HL-60/S4 treated with phorbol 12-myristate 13-acetate at 8.2 ng/mL for 4 days and 3 days (cell line): ENCODE results near the gene LIPT2.

Experiments
- in situ Hi-C: fragments of 300-500 bp; cut with MboI; formaldehyde crosslinking; loops from 2 replicates; pipeline ENCODE4 v1.15.0; 2022; ENCODE audit warnings: low sequenced_read_pairs

Gene LIPT2

GRCh38 chr11:74466916-74467885 lies 26.3 kb downstream of the LIPT2 start, which contains the start of gene KCNE3:
Gene KCNE3 (minus strand): TSS chr11:74467549. CDS start chr11:74457563, 9,986 bp downstream.
- in situ Hi-C loops: no loop called here

DNA sequence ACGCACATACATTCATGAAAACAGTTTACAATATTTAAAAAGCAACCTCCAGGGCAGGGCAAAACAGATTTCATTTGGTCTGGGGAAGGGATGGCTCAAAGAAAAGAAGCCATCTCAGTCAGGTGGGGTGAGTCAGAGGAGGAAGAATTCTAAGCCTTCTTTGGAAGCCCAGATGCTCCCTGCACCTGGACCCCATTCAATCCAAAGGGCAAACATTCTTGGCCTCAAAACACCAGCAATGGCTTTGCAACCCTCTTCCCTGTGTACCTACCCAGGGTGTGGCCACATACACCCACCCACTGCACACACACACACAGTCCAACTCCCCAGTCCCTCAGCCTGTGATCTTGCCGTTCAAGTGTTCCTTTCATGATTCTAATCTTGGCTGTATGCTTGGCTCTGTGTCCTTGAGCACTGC lies 28.2 kb downstream of the LIPT2 start:
- in situ Hi-C loops: no loop called here

GRCh38 chr11:74464746-74465145 lies 28.8 kb downstream of the LIPT2 start:
- in situ Hi-C loops: no loop called here

DNA sequence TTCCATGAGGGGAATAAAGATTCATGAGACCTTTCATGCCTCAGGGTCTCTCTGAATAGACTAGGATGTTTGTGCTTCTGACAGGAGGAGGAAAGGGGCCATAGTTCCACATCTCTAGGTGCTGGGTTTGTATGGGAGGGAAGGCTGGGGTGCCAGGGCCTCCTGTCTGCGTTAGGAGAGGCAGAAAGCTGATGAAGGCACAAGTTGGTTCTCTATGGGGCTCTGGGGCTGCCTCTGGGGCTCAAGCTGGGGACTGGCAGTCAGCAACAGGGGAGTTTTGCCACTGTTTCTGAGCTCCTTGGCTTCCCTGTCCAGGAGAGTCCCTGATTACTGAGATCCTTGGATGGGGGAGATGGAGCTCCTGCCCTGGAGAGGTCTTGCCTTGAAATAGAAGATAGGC lies 30.3 kb downstream of the LIPT2 start:
- in situ Hi-C loops: no loop called here

GRCh38 chr11:74462631-74463030 lies 30.9 kb downstream of the LIPT2 start:
- in situ Hi-C loops: no loop called here

DNA sequence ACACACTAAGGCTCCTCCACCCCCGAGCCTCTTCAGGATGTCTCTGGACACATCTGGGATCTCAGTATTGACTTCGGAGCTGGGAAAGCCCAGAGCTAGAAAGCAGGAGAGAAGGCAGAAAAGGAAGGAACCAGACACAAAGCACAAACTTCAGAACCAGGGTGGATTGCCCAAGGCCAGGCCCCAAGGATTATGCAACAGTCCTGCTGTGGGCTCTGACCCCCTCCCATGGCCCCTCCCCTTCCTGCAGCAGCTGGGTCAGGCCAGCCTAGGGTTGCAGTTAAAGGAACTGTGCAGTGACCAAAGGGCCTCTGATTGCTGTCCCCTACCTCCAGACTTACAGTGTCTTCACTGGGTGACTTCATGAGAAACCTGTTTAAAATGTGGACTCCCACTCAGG lies 31.5 kb downstream of the LIPT2 start:
- in situ Hi-C loops: no loop called here

- in situ Hi-C loops: no loop called here
Measured at GRCh38 chr11:74460481-74461154, 32.9 kb downstream of the LIPT2 start.

- in situ Hi-C loops: no loop called here
Measured at GRCh38 chr11:74460065-74460464, 33.5 kb downstream of the LIPT2 start.

DNA sequence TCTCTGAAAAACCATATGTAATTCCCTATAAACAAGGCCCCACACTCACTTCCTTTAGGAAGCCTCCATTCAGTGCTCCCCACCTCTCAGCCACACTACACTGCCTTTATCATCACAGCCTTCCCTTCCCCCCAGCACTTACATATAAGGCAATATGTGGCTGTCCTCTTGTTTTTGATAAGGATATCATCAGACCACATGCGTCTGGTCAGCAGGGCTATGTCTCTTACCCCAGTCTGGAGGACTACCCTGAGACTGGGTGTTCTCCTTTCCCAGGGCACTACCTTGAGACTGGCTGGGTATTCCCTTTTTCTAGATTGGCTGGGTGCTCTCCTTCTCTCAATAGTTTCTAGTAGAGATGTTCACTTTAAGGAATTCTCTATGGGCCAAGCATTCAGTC lies 33.9 kb downstream of the LIPT2 start:
- in situ Hi-C loops: loop anchor here (10.0 kb wide), 1 partner anchor 115 kb away; no protein-coding TSS in a partner anchor

DNA sequence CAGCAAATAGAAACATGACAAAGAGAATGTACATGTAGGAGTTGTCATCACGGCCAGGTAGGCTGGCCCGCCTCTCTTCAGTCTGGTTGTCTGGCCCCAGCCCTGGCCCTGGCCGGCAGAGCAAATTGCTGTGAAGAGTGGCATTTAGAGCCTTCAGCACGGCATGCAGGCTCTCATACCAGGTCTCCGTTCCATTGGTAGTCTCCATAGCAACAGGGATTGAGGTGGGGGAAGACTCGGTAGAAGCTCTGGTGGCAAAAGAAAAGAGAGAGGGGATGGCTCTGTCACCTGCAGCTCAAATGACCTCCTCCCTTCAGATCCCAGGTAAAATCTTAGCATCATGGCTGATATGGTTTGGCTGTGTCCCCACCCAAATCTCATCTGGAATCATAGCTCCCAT lies 36.2 kb downstream of the LIPT2 start:
- in situ Hi-C loops: loop anchor here (10.0 kb wide), 1 partner anchor 117 kb away; no protein-coding TSS in a partner anchor

GRCh38 chr11:74453373-74453975 lies 40.0 kb downstream of the LIPT2 start:
- in situ Hi-C loops: loop anchor here (10.0 kb wide), 1 partner anchor 121 kb away; no protein-coding TSS in a partner anchor

GRCh38 chr11:74452366-74452765 lies 41.2 kb downstream of the LIPT2 start:
- in situ Hi-C loops: loop anchor here (10.0 kb wide), 1 partner anchor 122 kb away; no protein-coding TSS in a partner anchor

DNA sequence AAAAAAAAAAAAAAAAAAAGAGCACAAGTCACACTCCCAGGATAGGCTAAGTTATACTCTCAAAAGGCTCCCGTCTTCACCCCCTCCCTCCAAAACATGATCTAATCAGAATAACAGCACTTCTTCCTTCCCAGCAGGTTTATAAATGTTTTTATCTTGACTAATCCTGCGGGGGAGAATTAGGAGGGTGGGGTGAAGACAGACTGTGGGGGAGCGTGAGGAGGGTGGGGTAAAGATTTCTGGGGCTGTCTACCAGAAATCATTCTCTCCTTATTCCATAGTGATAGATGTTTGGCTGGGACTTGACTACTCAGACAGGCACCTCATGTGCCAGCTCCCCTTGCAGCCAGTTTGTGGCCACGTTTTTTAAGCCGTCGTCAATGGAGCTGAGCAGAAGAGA lies 43.2 kb downstream of the LIPT2 start:
- in situ Hi-C loops: loop anchor here (10.0 kb wide), 1 partner anchor 124 kb away; no protein-coding TSS in a partner anchor

GRCh38 chr11:74449369-74449931 lies 44.1 kb downstream of the LIPT2 start:
- in situ Hi-C loops: no loop called here

DNA sequence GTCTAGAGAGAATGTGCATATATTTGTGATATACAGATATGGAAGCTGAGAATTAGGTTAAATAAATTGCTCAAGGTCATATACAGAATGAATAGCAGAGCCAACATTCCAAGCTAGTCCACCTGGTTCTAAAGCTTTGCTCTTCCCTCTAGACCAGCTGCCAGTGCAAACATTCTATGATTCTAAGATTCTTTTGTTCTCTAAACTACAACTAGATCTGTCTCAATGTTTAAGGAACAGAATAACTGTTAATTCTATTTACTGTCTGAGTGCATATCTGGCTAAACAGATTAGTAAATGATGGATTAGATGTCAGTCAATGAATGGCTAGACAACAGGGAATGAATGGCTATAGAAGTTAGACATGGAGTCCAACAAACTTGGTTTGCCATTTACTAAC lies 45.8 kb downstream of the LIPT2 start:
- in situ Hi-C loops: no loop called here

DNA sequence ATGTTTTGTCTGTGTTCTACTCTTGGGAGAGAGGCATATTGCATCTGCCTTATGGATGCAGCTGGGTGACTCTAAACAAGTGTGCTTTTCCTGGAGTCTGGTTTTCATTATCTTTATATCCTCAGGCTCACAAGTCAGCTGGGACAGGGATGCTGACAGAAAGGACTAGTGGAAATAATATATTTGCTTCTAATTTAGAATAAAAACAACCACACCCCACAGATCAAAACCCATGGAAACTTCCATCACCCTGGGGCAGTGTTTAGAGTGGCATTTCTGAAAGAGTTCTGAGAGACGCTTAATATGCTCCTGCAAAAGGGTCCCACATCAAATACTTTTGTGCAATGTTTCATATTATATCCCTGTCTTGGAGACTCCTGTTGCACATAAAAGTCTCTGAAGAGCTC lies 47.0 kb downstream of the LIPT2 start:
- in situ Hi-C loops: no loop called here

DNA sequence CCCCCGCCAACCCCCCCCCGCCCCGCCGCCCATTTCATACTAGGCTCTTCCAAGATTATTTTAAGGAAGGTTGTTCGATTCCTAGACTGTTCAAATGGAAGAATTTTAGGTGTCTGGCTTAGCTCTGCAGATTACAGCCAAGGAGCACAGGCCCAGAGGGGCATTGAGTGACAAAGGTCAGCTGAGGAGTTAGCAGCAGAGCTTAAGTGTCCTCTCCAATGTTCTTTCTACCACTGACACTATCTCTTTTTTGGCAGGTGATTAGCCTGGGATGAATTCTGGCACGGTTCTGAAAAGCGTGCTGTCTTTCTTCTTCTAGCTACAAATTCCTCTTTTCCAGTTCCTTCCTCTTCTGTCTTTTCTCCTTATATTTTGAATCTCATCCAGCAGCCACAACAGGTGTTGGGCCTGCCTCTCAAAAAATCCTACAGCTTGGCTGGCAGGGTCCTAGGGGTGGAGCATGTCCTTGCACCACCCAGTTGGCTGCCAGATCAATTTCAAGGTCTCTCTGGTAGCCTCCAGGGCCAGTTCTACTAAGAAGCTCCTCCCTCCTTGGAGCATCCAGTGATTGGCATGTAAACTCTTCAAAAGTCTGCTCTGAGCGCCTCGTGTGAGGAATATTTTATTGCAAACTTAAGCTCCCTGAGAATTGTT lies 49.2 kb downstream of the LIPT2 start:
- in situ Hi-C loops: no loop called here

DNA sequence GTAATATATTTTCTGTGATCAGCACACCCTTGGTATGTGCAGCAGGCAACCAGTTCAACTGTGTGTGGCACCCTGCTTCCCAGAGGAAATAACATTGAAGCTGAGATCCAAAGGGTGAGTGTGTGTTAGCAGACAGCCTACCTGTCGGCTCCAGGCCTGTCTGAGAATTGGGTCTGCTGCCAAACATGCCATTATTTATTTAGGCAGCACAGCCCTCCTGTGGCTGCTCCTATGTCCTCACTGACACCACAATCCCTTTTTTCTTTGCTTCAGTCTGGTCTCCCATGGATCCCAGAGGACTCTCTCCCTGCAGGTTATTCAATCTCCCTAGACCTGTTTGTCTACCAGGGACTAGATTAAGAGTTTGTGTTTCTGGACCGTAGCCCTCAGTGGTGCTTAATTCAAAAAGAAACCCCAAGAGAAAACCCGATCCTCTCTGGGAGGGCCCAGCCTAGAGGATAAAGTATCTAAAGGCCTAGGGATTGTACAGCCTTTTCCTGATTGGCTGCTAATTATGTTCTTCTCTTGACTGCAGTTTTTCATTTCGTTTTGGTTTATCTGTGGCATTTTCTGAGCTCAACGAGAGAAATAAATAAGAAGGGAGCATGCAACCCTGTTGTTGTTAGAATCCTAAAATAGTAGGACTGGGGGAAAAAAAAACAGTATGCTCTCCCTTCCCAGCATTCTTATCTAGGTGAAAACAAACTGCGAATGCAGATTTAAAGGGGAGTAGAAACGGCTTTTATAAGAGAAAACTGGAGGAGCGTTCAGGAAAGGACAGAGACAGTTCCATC lies 50.3 kb downstream of the LIPT2 start:
- in situ Hi-C loops: no loop called here

DNA sequence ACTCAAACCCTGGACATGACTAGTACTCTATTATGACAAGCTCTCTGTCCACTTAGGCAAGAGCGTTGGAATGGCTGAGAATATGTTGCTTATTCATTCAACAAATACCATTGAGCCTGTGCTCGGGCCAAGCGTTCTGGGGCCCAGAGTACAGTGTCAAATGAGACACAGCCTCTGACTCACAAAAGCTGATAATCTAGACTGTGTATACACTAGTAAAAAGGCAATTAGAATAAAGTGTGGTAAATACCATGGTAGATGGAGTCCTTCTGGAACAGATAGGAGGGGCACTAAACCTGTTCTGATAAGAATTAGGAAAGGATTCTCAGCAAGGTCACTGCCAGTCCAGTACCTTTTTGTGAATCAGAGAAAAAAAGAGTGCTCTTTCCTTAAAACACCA lies 50.9 kb downstream of the LIPT2 start:
- in situ Hi-C loops: no loop called here
